GM12892 (cell line): Measurements from ENCODE around the gene RTP1.

Experiments
- POLR2A ChIP-seq: IDR thresholded peaks from 2 replicates; pipeline ENCODE4 v1.6.1; 2011; ENCODE audit warnings: low read depth, low read length, control low read depth
- POLR2AphosphoS5 ChIP-seq: IDR thresholded peaks from 2 replicates; pipeline ENCODE4 v1.6.1; 2011; ENCODE audit warnings: low read depth, low read length, control low read depth
- TAF1 ChIP-seq: IDR thresholded peaks from 2 replicates; pipeline ENCODE4 v1.6.1; 2011; ENCODE audit warnings: low read depth, mild to moderate bottlenecking, control low read depth, low read length, borderline replicate concordance

- no peak for TF ChIP-seq POLR2AphosphoS5
- no peak for TF ChIP-seq POLR2A
- no peak for TF ChIP-seq TAF1
These were observed 32.7 kb downstream of the RTP1 start for GRCh38 chr3:187230011-187230410.
